NCI-H526 treated with DMSO at 0.1 percent for 48 hours (cell line): Measurements from ENCODE around the gene ANKS1A.
"Not testable (repeated sequence)": the region's sequence is repeated elsewhere in the genome, so short reads cannot be mapped to it uniquely, and the experiment has no call there.

ENCODE experiments used
- DNase-seq: peaks from one replicate; lab custom pipeline; 2025; lab: John Stamatoyannopoulos, UW

ANKS1A gene

GRCh38 chr6:34917626-34918285, 28.7 kb downstream of the ANKS1A start:
- DNase-seq: no peak

- no peak for DNase-seq
Observed at GRCh38 chr6:34919651-34920050, 30.6 kb downstream of the ANKS1A start.

GRCh38 chr6:34920097-34920496, 31.0 kb downstream of the ANKS1A start:
- no peak for DNase-seq

- DNase-seq: no peak
Observed at GRCh38 chr6:34922177-34922663, 33.2 kb downstream of the ANKS1A start.

GRCh38 chr6:34924831-34925625, 36.0 kb downstream of the ANKS1A start:
- DNase-seq: no peak

- no peak for DNase-seq
Observed at GRCh38 chr6:34926655-34927054, 37.6 kb downstream of the ANKS1A start.

GRCh38 chr6:34928220-34928619, 39.2 kb downstream of the ANKS1A start:
- DNase-seq: no peak

GRCh38 chr6:34928695-34929094, 39.6 kb downstream of the ANKS1A start:
- DNase-seq: no peak

- DNase-seq: no peak
Observed at GRCh38 chr6:34929241-34929978, 40.4 kb downstream of the ANKS1A start.

- DNase-seq: no peak
Observed at GRCh38 chr6:34930221-34930620, 41.2 kb downstream of the ANKS1A start.

GRCh38 chr6:34932202-34932601, 43.1 kb downstream of the ANKS1A start:
- not testable (repeated sequence) for DNase-seq

- DNase-seq: no peak
Observed at GRCh38 chr6:34934516-34934915, 45.5 kb downstream of the ANKS1A start.

- DNase-seq: no peak
Observed at GRCh38 chr6:34938268-34938667, 49.2 kb downstream of the ANKS1A start.

GRCh38 chr6:34940030-34940434, 51.0 kb downstream of the ANKS1A start:
- no peak for DNase-seq

- DNase-seq: no peak
Observed at GRCh38 chr6:34941421-34941820, 52.4 kb downstream of the ANKS1A start.

GRCh38 chr6:34945317-34945716, 56.3 kb downstream of the ANKS1A start:
- no peak for DNase-seq

GRCh38 chr6:34947561-34947960, 58.5 kb downstream of the ANKS1A start:
- no peak for DNase-seq

GRCh38 chr6:34949636-34950035, 60.6 kb downstream of the ANKS1A start:
- DNase-seq: no peak

GRCh38 chr6:34950849-34951248, 61.8 kb downstream of the ANKS1A start:
- DNase-seq: no peak

GRCh38 chr6:34951731-34952130, 62.7 kb downstream of the ANKS1A start:
- no peak for DNase-seq

- DNase-seq: no peak
Observed at GRCh38 chr6:34953061-34954025, 64.3 kb downstream of the ANKS1A start.

GRCh38 chr6:34955442-34955841, 66.4 kb downstream of the ANKS1A start:
- DNase-seq: no peak
